Ishikawa (cell line): Measurements from ENCODE around the gene MRPS26.

Experiments used
- CEBPB ChIP-seq: IDR thresholded peaks from 2 replicates; pipeline ENCODE4 v1.6.1; 2012
- CREB1 ChIP-seq: IDR thresholded peaks from 2 replicates; pipeline ENCODE4 v1.6.1; 2012; ENCODE audit warnings: low read depth
- EGR1 ChIP-seq: IDR thresholded peaks from 2 replicates; pipeline ENCODE4 v1.6.1; 2012
- EP300 ChIP-seq: IDR thresholded peaks from 2 replicates; pipeline ENCODE4 v1.6.1; 2012; ENCODE audit warnings: borderline replicate concordance
- FOXM1 ChIP-seq: IDR thresholded peaks from 2 replicates; pipeline ENCODE4 v1.6.1; 2012; ENCODE audit warnings: low read depth, borderline replicate concordance
- MAX ChIP-seq: IDR thresholded peaks from 2 replicates; pipeline ENCODE4 v1.6.1; 2012
- NFIC ChIP-seq: IDR thresholded peaks from 2 replicates; pipeline ENCODE4 v1.6.1; 2012
- RAD21 ChIP-seq: IDR thresholded peaks from 2 replicates; pipeline ENCODE4 v1.6.1; 2012; ENCODE audit warnings: low read depth
- TAF1 ChIP-seq: IDR thresholded peaks from 2 replicates; pipeline ENCODE4 v1.6.1; 2012; ENCODE audit warnings: low read depth, mild to moderate bottlenecking
- TCF12 ChIP-seq: IDR thresholded peaks from 2 replicates; pipeline ENCODE4 v1.6.1; 2012; ENCODE audit warnings: low read depth
- TEAD4 ChIP-seq: IDR thresholded peaks from 2 replicates; pipeline ENCODE4 v1.6.1; 2012
- USF1 ChIP-seq: IDR thresholded peaks from 2 replicates; pipeline ENCODE4 v1.6.1; 2012
- YY1 ChIP-seq: IDR thresholded peaks from 2 replicates; pipeline ENCODE4 v1.6.1; 2012; ENCODE audit warnings: low read depth
- ZBTB7A ChIP-seq: IDR thresholded peaks from 2 replicates; pipeline ENCODE4 v1.6.1; 2012; ENCODE audit warnings: low read depth
- TF ChIP-seq, protein P1 (sequence below): IDR thresholded peaks from 2 replicates; pipeline ENCODE4 v1.6.1; 2012; ENCODE audit warnings: low read depth, mild to moderate bottlenecking

MRPS26 gene

DNA sequence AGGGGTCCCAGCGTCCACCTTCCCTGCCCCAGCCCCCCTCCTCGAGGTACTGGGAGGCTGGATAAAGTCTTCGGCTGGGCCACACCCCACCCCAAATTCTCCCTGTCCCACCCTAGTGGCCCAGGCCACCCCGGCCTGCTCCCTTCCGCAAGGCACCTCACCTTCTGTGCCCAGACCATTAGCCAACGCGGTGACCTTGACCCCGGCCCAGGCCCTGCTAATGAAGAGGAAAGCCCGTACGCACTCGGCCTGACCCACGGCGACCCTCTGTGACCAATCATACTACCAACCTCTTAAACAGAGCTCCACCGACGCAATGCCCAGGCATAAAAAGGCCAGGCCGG, 25.4 kb downstream of the MRPS26 start:
- TF ChIP-seq, protein P1, sequence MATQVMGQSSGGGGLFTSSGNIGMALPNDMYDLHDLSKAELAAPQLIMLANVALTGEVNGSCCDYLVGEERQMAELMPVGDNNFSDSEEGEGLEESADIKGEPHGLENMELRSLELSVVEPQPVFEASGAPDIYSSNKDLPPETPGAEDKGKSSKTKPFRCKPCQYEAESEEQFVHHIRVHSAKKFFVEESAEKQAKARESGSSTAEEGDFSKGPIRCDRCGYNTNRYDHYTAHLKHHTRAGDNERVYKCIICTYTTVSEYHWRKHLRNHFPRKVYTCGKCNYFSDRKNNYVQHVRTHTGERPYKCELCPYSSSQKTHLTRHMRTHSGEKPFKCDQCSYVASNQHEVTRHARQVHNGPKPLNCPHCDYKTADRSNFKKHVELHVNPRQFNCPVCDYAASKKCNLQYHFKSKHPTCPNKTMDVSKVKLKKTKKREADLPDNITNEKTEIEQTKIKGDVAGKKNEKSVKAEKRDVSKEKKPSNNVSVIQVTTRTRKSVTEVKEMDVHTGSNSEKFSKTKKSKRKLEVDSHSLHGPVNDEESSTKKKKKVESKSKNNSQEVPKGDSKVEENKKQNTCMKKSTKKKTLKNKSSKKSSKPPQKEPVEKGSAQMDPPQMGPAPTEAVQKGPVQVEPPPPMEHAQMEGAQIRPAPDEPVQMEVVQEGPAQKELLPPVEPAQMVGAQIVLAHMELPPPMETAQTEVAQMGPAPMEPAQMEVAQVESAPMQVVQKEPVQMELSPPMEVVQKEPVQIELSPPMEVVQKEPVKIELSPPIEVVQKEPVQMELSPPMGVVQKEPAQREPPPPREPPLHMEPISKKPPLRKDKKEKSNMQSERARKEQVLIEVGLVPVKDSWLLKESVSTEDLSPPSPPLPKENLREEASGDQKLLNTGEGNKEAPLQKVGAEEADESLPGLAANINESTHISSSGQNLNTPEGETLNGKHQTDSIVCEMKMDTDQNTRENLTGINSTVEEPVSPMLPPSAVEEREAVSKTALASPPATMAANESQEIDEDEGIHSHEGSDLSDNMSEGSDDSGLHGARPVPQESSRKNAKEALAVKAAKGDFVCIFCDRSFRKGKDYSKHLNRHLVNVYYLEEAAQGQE = no peak
- TF ChIP-seq TAF1 = no peak
- no peak for TF ChIP-seq USF1
- no peak for TF ChIP-seq EP300
- TF ChIP-seq TCF12 = no peak
- TF ChIP-seq TEAD4 = no peak
- TF ChIP-seq FOXM1 = no peak
- no peak for TF ChIP-seq CEBPB
- TF ChIP-seq MAX = no peak
- no peak for TF ChIP-seq EGR1

- TF ChIP-seq NFIC = no peak
- no peak for TF ChIP-seq USF1
- TF ChIP-seq ZBTB7A = no peak
- TF ChIP-seq TEAD4 = no peak
- no peak for TF ChIP-seq MAX
Observed at GRCh38 chr20:3071610-3072529, 26.0 kb downstream of the MRPS26 start, which contains the start of gene OXT. TSS of gene OXT (plus strand) at chr20:3071620. CDS start at chr20:3071656, 36 bp downstream.

GRCh38 chr20:3072530-3073250, 26.8 kb downstream of the MRPS26 start:
- no peak for TF ChIP-seq FOXM1
- no peak for TF ChIP-seq CREB1
- TF ChIP-seq EP300 = no peak
- no peak for TF ChIP-seq CEBPB
- TF ChIP-seq USF1 = no peak
- no peak for TF ChIP-seq RAD21
- TF ChIP-seq EGR1 = no peak
- TF ChIP-seq MAX = no peak
- TF ChIP-seq TEAD4 = no peak
- TF ChIP-seq, protein P1 = no peak
- TF ChIP-seq ZBTB7A = no peak
- no peak for TF ChIP-seq TAF1
- TF ChIP-seq TCF12 = no peak
- no peak for TF ChIP-seq YY1
- TF ChIP-seq NFIC = no peak

- TF ChIP-seq, protein P1 = no peak
- no peak for TF ChIP-seq EGR1
- no peak for TF ChIP-seq FOXM1
- no peak for TF ChIP-seq NFIC
Observed at GRCh38 chr20:3074812-3075211, 29.0 kb downstream of the MRPS26 start.
